HTR-8/SVneo (cell line): ENCODE measurements around the gene OLFM2.
"Not testable (repeated sequence)": the region's sequence is repeated elsewhere in the genome, so short reads cannot be mapped to it uniquely, and the experiment has no call there.

Experiments
- DNase-seq: peaks from one replicate; pipeline ENCODE4 v3.0.0; 2011; ENCODE audit warnings: low spot score, mixed read lengths; ENCODE audit not compliant: insufficient read length
- FAIRE-seq: peaks from 2 replicates; lab custom pipeline; 2011; peaks lifted over from hg19 to GRCh38; lab: Jason Lieb, UNC

OLFM2 gene

DNA sequence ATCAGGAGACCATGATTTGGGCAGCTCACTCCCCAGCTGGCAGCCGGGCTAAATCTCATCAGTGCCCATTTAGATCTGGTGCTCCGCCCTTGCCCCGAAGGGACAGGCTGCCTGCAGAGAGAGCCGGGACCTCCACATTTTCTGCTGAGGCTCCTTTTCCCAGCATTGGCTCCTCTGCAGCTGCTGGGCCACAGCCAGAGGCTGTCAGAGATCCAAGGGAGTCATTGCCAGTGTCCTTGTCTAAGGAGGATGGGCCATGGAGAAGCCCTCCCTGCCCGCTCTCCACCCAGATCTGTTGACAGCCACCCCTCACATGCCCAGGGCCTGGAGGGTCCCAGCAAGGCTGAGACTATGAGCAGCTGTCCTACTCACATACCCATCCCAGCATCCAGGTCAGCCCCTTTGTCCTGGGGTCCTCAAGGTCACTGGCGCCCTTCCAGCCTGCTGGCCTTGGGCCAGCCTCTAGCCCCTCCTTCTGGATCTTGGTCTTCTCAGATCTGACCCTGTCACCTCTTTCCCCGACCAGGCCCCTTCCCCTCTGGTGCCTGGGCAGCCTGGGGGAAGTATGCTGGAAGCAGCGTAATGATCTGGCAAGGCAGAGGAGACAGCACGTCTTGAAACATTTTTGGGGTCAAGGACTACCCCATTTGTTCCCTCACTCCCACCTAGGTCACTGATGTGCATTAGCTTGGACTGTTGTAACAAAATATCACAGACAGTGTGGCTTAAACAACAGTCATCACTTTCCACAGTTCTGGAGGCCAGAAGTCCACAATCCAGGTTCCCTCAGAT lies 93.3 kb downstream of the OLFM2 start:
- no peak for FAIRE-seq
- DNase-seq = no peak

DNA sequence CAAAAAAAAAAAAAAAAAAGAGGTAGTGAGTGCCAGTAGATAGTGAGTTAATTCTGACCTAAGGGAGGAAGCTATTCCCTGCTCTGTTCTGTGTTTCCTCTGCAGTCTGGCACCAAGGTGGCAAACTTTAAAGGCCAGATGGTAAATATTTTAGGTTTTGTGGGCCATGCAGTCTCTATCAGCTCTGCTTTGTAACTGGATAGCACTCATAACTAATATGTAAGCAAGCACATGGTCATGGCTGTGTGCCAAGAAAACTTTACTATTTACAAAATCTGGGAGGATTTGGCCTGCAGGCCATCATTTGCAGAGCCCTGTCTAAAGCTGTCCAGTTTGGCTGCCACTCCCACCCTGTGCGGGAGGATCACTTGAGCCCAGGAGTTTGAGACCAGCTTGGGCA lies 96.9 kb downstream of the OLFM2 start:
- no peak for DNase-seq
- FAIRE-seq = no peak

DNA sequence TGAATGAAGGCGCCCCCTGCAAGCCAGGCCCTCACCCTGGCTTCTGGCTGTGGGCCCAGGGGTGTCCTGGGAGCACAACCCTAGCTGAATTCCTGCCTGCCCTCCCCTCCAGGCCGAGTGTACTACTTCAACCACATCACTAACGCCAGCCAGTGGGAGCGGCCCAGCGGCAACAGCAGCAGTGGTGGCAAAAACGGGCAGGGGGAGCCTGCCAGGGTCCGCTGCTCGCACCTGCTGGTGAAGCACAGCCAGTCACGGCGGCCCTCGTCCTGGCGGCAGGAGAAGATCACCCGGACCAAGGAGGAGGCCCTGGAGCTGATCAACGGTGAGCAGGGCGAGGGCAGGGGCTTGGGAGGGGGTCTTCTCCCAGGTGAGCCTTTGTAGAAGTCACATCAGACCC lies 98.0 kb downstream of the OLFM2 start:
- no peak for FAIRE-seq
- DNase-seq = no peak

DNA sequence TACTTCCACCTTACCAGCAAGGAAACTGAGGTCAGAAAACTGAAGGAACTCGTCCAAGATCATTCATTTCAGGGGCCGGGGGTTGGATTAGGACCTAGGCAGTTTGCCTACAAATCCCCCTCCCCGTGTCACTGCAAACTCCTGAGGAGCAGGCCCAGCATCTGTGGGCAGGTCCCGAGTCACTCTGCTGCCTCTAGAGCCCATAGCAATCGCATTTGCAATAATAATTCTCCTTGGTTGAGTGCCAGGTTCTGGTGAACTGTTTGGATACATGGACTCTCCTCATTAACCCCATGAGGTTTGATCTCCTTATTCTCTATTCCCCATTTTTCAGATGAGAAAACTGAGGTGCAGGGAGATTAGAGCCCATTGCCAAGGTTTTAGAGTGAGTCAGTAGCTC lies 100.3 kb downstream of the OLFM2 start:
- FAIRE-seq (no peak), DNase-seq (no peak)

DNA sequence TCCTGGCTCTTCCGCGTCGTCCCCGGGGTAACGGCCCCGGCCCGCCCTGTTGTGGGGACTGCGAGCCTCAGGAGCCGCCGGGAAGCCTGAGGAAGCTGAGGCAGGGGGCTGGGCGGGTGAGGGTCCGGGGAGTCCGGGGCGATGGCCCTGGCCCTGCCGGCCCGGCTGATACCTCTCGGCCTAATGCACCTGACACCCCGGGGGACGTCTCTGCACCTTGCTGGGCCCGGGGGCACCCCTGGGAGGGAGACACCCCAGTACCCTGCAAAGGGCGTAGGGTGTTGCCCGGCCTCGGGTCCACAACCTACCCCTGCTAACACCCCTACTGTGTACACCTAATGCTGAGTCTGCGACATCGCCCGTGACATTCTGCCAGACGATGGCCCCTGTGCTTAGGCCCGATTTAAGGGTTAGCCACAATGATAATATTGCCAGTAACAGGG lies 100.8 kb downstream of the OLFM2 start:
- DNase-seq (no peak), FAIRE-seq (no peak)

DNA sequence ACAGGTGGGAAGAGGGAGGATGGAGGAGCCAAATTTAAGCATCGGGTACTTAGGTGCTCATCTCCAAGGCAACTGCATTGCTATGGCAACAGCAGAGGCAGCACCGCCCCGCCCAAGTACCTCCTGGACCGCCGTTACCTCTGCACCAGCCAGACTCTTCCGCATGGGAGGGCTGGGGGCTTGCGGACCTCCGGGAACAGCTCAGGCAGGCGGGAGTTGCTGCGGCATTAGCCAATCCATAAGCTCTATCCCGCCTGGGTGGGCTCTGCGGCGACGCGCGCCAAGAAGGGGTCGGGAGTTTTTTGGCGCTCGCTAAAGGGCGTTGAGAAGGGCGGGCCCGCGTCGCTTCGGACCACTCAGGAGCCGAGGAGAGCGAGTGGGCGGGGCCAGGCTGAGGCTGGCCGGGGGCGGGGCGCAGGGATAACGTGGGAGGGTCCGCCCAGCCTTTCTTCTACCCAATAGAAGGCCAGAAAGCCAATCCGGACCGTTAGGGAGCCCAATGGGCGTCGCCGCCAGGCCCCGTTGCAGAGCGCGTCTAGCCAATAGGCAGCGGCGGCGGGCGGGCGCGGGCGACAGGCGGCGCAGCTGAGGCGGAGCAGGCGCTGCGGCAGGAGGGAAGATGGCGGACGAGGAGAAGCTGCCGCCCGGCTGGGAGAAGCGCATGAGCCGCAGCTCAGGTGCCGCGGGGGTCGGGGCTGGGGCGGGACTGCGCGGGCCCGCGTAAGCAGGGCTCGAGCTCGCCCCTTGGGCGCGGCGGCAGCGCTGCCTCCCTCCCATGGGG lies 101.4 kb downstream of the OLFM2 start, which contains the start of gene PIN1:
Gene PIN1 (plus strand): TSS at position 593 of the 781 bp plus-strand sequence. CDS start 27 bp downstream, at position 620.
- DNase-seq (peak; percentile 99), FAIRE-seq (peak; percentile 82)

DNA sequence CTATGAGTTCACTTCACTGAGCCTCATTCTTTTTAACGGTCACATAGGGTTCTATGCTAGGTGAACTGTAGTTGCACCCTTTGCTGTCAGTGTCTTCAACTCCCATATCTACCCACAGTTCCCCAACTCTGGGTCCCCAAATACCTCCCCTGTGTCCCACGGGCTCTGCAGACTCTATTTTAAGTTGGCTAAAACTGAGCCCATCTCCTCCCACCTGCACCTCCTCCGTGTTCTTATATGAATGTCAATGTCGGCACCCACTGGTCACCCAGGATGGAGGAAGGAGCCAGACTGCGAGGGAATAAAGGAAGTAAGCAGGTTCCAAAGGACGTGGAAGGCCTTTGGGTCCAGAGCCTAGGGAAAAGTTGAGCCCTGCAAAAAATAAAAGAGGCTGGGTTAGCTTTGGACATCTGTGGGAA lies 102.0 kb downstream of the OLFM2 start:
- DNase-seq (no peak), FAIRE-seq (no peak)

DNA sequence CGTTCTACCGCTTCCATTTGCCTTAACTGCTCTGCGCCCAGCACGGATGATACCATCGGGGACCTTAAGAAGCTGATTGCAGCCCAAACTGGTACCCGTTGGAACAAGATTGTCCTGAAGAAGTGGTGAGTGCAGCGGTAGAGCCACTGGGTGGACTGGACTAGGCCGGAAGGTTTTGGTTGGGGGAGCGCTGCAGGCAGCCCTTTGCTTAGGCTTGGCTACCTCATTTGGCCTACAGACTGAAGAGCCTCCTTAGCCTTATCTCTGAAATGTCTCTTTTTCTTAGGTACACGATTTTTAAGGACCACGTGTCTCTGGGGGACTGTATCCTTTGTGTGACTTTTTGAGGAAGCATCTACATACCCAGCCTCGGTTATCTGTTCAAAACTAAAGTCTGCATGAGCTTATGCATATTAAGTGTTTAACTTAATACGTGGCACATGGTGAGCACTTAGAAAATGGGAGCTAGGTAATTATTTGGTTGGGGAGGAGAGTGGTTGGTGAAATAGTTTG lies 107.7 kb downstream of the OLFM2 start:
- FAIRE-seq (no peak), DNase-seq (no peak)

DNA sequence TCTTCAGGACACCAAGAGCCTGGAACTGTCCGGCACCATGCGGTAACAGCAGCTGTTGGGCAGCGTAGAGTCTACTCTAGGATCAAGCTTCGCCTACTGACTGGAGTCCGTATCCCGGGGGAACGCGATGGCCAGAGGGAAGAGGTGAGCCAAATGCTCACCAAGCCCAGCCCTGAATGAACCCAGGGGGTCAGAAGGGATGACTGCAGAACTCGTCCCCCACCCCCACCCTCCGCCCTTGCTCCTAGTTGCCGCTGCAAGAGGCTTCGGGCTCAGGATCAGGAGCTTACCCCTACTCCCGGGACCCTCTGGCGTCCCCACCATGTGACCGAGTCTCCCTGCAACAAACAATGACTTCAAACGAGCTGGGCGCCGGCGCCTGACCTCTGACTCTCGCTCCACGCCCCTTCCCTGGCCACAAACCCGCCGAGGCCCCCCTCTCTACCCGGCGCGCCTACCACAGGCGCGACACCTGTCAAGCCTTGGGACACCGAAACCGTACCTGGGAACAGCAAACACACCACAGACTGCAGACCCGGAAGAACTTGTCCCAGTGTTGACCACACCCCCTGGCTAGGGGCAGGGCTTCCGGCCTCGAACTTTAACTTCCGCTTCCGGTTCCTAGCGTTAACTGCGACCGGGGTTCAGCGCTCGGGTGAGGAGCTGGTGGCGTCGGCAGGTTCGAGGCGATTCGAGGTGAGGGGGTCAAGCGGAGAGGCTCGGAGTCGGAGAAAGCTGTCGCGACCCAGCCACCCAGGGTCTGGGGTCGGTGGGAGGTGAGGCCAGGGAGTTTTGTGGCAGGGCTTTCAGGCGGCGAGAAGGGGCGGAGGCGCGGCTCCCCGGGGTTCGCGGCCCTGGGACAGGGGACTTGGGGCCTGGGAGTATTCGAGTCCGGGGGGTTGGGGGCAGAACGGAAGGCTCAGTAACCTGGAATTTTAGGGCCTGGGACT lies 108.8 kb downstream of the OLFM2 start, which contains the start of gene UBL5:
Gene UBL5 (plus strand): TSS at position 630 of the 950 bp plus-strand sequence. CDS start 420 bp downstream, outside the sequence.
- FAIRE-seq = peak; percentile 90
- peak; percentile 95 for DNase-seq

DNA sequence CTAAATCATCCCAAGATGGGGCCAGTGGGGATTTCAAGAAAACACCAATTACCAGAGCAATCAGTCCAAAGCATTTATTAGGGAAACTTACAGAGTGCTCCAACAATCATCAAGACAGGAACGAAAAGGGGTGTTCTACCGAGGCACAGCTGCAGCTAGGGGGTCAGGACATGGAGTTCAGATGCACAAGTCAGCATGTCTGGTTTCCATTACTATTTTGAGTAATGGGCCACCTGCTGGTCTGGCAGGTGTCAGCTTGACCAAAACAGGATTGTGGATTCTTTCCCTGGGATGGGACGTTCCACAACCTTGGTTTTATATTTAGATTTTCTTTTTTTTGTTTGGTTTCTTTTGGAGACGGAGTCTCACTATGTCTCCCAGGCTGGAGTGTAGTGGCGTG lies 112.5 kb downstream of the OLFM2 start:
- no peak for FAIRE-seq
- no peak for DNase-seq

DNA sequence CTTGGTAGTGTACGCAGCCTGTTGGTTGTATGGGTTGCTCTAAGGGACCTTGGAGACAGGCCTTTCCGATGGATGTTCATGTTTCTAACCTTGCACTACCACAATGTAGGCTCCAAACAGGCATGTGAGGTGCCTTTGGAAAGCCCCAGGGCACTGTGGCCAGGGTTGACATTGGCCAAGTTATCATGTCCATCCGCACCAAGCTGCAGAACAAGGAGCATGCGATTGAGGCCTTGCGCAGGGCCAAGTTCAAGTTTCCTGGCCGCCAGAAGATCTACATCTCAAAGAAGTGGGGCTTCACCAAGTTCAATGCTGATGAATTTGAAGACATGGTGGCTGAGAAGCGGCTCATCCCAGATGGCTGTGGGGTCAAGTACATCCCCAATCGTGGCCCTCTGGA lies 116.3 kb downstream of the OLFM2 start:
- not testable (repeated sequence) for FAIRE-seq, DNase-seq

DNA sequence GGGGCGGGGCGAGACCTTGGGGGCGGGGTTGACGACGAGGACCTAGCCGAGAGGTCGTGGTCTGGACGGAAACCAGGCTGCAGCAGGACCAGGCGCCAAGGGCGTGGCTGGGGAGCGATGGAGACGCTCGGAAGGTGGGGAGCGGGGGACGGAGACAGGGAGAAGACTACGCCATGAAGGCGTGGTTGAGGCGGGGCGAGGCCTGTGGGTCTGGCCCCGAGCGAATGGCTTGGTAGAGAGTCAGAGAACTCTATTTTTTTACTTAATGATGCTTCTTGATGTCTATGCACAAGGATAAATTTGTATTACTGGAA lies 116.8 kb downstream of the OLFM2 start:
- DNase-seq (no peak), FAIRE-seq (no peak)

DNA sequence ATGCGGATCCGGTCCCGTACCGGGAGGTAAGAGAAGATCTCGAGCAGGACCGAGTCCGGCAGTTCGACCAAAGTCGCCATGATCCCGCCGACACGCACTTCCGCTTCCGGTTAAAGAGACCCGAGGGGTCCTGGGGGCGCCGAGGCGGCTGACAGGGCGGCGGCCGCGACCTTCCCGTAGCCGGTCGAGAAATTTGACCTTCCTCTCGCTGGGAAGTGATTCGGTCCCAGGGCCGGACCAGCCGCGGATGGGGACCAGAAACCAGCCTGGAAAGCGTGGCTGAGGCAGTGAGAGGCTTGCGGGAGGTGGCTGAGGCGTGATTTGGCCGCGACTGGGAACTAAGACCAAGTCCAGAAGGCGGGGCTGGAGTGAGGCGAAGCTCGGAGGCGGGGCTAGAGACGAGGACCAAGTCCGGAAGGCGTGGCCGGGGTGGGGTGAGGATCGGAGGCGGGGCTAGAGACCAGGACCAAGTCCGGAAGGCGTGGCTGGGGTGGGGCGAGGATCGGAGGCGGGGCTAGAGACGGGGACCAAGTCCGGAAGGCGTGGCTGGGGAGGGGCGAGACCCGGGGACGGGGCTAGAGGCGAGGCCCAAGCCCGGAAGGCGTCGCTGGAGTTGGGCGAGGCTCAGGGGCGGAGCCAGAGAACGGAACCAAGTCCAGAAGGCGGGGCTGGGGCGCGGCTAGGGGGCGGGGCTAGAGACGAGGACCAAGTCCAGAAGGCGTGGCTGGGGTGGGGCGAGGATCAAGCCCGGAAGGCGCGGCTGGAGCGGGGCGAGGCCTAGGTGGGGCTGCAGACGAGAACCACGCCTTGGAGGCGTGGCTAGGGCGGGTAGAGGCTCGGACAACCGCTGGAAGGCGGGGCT lies 117.3 kb downstream of the OLFM2 start, which contains the start of gene FBXL12:
Gene FBXL12 (minus strand): TSS at position 346 of the 862 bp plus-strand sequence. CDS start 266 bp downstream, at position 80.
- DNase-seq (peak; percentile 96), FAIRE-seq (peak; percentile 98)

DNA sequence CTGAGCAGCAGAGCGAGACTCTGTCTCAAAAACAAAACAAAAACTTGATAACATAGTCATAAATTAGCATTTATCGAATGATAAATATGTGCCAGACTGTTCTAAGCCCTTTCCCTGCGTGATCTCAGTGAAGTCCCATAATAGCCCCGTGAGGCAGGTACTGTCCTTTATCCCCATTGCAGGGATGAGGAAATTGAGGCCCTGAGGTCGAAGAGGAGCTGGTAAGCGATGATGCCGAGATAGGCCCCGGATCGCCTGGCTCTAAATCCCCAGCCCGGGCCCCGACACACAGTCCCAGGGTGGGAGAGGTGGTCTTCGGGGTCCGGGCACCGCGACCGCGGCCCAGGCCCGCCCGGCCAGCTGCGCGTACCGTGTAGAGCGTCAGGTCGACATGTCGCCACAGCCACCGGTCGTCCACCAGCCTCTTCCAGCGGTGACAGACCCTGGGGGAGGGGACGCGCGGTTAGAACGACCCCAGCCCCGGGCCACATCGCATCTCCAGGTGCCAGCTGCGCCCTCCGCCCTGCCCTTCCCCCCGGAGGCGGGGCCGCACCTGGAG lies 118.1 kb downstream of the OLFM2 start:
- DNase-seq (no peak), FAIRE-seq (no peak)

DNA sequence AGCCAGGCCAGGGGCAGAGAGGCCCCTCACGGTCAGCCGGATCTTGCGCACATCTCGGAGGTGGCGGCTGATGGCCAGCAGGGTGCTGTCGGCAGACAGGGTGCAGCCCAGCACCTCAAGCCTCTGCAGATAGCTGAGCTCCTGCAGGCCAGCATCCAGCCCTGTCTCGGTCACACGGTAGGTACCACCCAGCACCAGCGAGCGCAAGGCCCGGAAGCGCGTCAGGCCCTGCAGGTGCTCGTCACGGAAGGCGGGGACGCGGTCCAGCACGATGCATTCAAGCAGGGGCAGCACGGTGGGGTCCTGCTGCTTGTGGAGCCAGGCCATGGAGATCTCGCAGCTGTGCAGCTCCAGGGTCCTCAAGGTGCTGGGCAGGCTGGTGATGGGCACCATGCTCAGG lies 125.2 kb downstream of the OLFM2 start:
- DNase-seq = no peak
- FAIRE-seq = no peak

DNA sequence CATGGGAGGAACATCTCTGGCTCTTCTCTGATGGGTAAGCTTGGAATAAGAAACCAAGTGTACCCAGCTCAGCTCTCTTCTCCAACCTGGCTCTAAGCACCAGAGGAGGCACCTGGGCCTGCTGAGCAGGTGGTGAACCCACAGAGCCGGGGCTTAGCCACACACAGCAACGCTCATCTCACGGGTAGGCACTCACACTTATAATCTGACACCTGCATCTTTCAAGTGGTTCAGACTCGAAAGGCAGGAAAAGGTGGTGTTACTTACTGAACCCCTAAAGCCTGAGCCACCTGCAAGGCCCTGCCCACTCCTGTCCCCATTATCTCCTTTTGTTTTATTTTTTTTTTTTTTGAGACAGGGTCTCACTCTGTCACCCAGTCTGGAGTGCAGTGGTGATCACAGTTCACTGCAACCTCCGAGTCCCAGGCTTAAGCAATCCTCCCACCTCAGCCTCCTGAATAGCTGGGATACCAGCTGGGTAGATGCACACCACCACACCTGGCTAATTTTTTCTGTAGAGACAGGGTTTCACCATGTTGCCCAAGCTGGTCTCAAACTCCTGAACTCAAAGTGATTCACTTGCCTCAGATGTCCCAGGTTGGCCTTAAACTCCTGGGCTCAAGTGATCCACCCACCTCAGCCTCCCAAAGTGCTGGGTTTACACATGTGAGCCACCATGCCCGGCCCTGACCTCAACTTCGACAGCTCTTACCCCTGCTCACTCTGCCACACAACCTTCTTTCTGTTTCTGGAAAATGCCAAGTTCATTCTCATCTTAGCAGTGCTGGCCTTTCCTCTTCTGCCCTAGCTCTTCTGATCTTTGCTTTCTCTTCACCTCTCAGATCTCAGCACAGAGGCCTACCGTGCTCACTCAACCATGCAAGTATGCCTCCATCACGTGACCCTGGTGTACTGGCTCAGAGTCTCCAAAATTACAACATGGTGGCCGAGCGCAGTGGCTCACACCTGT lies 127.2 kb downstream of the OLFM2 start:
- DNase-seq (no peak), FAIRE-seq (no peak)

DNA sequence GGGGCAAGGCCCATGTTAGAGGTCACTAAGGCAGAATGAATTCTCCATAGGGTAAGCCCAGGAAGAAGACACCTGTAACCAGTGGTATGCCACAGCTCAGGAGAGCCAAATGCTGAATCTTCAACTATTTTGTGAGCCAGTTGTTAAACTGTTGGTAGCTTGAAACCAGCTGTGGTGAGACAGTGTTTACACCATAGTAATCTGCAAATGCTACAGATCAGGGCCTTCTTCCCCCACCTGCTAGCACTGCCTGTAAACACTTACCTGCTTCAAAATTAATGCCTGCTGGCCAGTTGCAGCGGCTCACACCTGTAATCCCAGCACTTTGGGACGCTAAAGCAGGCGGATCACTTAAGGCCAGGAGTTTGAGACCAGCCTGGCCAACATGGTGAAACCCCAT lies 129.5 kb downstream of the OLFM2 start:
- FAIRE-seq (no peak), DNase-seq (no peak)
